ENCODE measurements around the gene DNAJC16.

DNA sequence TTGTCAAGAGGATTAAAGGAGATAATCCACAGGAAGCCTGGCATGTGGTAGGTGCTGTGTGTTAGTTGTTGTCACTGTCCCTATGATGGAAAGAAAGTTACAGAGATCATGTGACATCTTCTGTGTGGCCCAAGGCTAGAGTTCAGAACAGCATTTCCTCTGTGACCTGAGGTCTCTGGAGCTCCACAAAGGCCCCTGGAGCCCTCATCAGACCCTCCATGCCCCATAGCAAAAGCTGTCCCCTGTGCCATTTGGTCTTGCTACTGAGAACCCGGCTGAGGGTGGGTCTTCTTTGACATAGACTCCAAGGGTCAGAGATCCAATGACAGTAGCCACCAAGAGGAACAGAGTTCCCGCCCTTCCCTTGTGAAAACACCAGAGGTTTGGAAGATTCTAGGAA, 42.7 kb upstream of the DNAJC16 start:
- TF ChIP-seq, protein P1, sequence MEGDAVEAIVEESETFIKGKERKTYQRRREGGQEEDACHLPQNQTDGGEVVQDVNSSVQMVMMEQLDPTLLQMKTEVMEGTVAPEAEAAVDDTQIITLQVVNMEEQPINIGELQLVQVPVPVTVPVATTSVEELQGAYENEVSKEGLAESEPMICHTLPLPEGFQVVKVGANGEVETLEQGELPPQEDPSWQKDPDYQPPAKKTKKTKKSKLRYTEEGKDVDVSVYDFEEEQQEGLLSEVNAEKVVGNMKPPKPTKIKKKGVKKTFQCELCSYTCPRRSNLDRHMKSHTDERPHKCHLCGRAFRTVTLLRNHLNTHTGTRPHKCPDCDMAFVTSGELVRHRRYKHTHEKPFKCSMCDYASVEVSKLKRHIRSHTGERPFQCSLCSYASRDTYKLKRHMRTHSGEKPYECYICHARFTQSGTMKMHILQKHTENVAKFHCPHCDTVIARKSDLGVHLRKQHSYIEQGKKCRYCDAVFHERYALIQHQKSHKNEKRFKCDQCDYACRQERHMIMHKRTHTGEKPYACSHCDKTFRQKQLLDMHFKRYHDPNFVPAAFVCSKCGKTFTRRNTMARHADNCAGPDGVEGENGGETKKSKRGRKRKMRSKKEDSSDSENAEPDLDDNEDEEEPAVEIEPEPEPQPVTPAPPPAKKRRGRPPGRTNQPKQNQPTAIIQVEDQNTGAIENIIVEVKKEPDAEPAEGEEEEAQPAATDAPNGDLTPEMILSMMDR (IDR thresholded peaks at IDR 0.05; ENCODE audit: low read length) = no peak
- TF ChIP-seq EZH2 (optimal IDR thresholded peaks at IDR 0.05; ENCODE audit: low read depth, low read length) (no peak), EZH2phosphoT487 (IDR thresholded peaks at IDR 0.05; ENCODE audit: low read length) (no peak)

All from MM.1S (cell line).